HepG2 (cell line): ENCODE data around the gene KLF16. TPM values are rescaled to one million over a fixed set of nuclear protein-coding genes. Genes with fewer than 3 reads are reported as not detected.

ENCODE experiments used
- ASH2L ChIP-seq: fragments of 300-600, 200-600 bp; sonication (generic); IDR thresholded peaks from 2 replicates; pipeline ENCODE4 v1.7.0; 2017; ENCODE audit warnings: low read depth, mild to moderate bottlenecking, moderate library complexity, mixed read lengths, low read length; ENCODE audit not compliant: insufficient read length
- ATF7 ChIP-seq, 2 experiments: fragments of 450-650 bp in 1 of 2; sonication (generic) in 1 of 2; formaldehyde crosslinking in 1 of 2; IDR thresholded peaks; 2 replicates each; pipeline versions ENCODE4 v1.4.0 to v1.6.1; 2016 to 2020; ENCODE audit warnings: antibody characterized with exemption in 1 of 2, mild to moderate bottlenecking in 1 of 2, missing genetic modification reagents in 1 of 2
- CEBPG ChIP-seq: IDR thresholded peaks from 2 replicates; pipeline ENCODE4 v1.6.1; 2016
- KAT7 ChIP-seq: IDR thresholded peaks from 2 replicates; pipeline ENCODE4 v1.6.1; 2018; ENCODE audit warnings: borderline replicate concordance, missing compliant biosample characterization
- LCORL ChIP-seq, 2 experiments: fragments of 450-650 bp in 1 of 2; sonication (generic) in 1 of 2; formaldehyde crosslinking in 1 of 2; IDR thresholded peaks; 2 replicates each; pipeline versions ENCODE4 v1.5.0 to v1.6.1; 2017 to 2020; ENCODE audit warnings: antibody characterized with exemption in 1 of 2, missing genetic modification reagents in 1 of 2
- PCBP1 ChIP-seq: fragments of 200-400 bp; formaldehyde crosslinking; IDR thresholded peaks from 2 replicates; pipeline ENCODE4 v1.6.1; 2017; ENCODE audit warnings: mild to moderate bottlenecking, low read depth, low read length, borderline replicate concordance
- RBFOX2 ChIP-seq: fragments of 200-400 bp; formaldehyde crosslinking; IDR thresholded peaks from 2 replicates; pipeline ENCODE4 v1.6.1; 2017; ENCODE audit warnings: low read depth, mild to moderate bottlenecking, low read length
- RBM22 ChIP-seq: fragments of 200-400 bp; formaldehyde crosslinking; optimal IDR thresholded peaks from 2 replicates; pipeline ENCODE3; 2017; ENCODE audit warnings: mild to moderate bottlenecking, low read length, moderate library complexity
- RORA ChIP-seq: sonication (generic); formaldehyde crosslinking; IDR thresholded peaks from 2 replicates; pipeline ENCODE4 v1.5.0; 2020; ENCODE audit warnings: mild to moderate bottlenecking, missing genetic modification reagents, moderate library complexity
- SMAD3 ChIP-seq: sonication (generic); formaldehyde crosslinking; IDR thresholded peaks from 2 replicates; pipeline ENCODE4 v1.4.0; 2020; ENCODE audit warnings: missing genetic modification reagents
- SP5 ChIP-seq: IDR thresholded peaks from 2 replicates; pipeline ENCODE4 v1.6.1; 2016; ENCODE audit warnings: low read depth, borderline replicate concordance
- SRSF4 ChIP-seq: fragments of 200-400 bp; formaldehyde crosslinking; IDR thresholded peaks from one replicate; pipeline ENCODE4 v1.6.1; 2018; ENCODE audit warnings: mild to moderate bottlenecking, low read depth, low read length, moderate library complexity; ENCODE audit not compliant: poor library complexity, severe bottlenecking
- TOE1 ChIP-seq: sonication (generic); formaldehyde crosslinking; IDR thresholded peaks from 2 replicates; pipeline ENCODE4 v1.4.0; 2020; ENCODE audit warnings: mild to moderate bottlenecking, missing genetic modification reagents
- TRIM24 ChIP-seq: sonication (generic); formaldehyde crosslinking; IDR thresholded peaks from 2 replicates; pipeline ENCODE4 v1.8.0; 2022; ENCODE audit warnings: mild to moderate bottlenecking, missing genetic modification reagents
- ZKSCAN5 ChIP-seq: sonication (generic); formaldehyde crosslinking; IDR thresholded peaks from 2 replicates; pipeline ENCODE4 v1.5.1; 2020; ENCODE audit warnings: mild to moderate bottlenecking, missing genetic modification reagents
- ZNF180 ChIP-seq: sonication (generic); formaldehyde crosslinking; IDR thresholded peaks from 2 replicates; pipeline ENCODE4 v1.4.0; 2020; ENCODE audit warnings: low read depth, missing genetic modification reagents, borderline replicate concordance
- ZNF225 ChIP-seq: sonication (generic); formaldehyde crosslinking; IDR thresholded peaks from 2 replicates; pipeline ENCODE4 v1.4.0; 2020; ENCODE audit warnings: mild to moderate bottlenecking, missing genetic modification reagents
- ZNF383 ChIP-seq: sonication (generic); formaldehyde crosslinking; IDR thresholded peaks from 2 replicates; pipeline ENCODE4 v1.4.0; 2020; ENCODE audit warnings: missing genetic modification reagents, mild to moderate bottlenecking, borderline replicate concordance
- ZNF556 ChIP-seq: sonication (generic); formaldehyde crosslinking; IDR thresholded peaks from 2 replicates; pipeline ENCODE4 v1.4.0; 2020; ENCODE audit warnings: mild to moderate bottlenecking, missing genetic modification reagents, borderline replicate concordance
- ZNF577 ChIP-seq: sonication (generic); formaldehyde crosslinking; IDR thresholded peaks from 2 replicates; pipeline ENCODE4 v1.4.0; 2020; ENCODE audit warnings: mild to moderate bottlenecking, low read depth, missing genetic modification reagents, borderline replicate concordance
- ZNF598 ChIP-seq: sonication (generic); formaldehyde crosslinking; IDR thresholded peaks from 2 replicates; pipeline ENCODE4 v1.5.1; 2020; ENCODE audit warnings: mild to moderate bottlenecking, missing genetic modification reagents, borderline replicate concordance
- ZNF782 ChIP-seq: sonication (generic); formaldehyde crosslinking; IDR thresholded peaks from 2 replicates; pipeline ENCODE4 v1.4.0; 2020; ENCODE audit warnings: missing genetic modification reagents, mild to moderate bottlenecking, borderline replicate concordance
- ZNF879 ChIP-seq: sonication (generic); formaldehyde crosslinking; IDR thresholded peaks from 2 replicates; pipeline ENCODE4 v1.8.1; 2023; ENCODE audit warnings: missing genetic modification reagents
- polyA plus RNA-seq, 8 experiments: library from polyadenylated mRNA; depleted of rRNA in 3 of 8; stranded (reverse) in 7 of 8; unstranded in 1 of 8; fragments of >200 nt; fragmentation: Illumina TruSeq in 4 of 8; extraction: Trizol in 4 of 8; gene quantifications; 2 replicates each; pipeline versions ENCODE4 v1.2.1 to v1.2.3, GENCODE V29; 2011 to 2016; ENCODE audit warnings: low read depth in 4 of 8, missing spikeins in 1 of 8, mixed read lengths in 1 of 8; ENCODE audit not compliant: insufficient read depth in 1 of 8
- total RNA-seq, 5 experiments: library from RNA; depleted of rRNA; stranded (reverse); fragments of >200 nt; fragmentation: Illumina TruSeq; extraction: Trizol; gene quantifications; 2 replicates each; pipeline ENCODE4 v1.2.3, GENCODE V29; 2016; ENCODE audit warnings: low read depth in 1 of 5
- TF ChIP-seq, protein P1 (sequence below): sonication (generic); formaldehyde crosslinking; conservative IDR thresholded peaks from 2 replicates; pipeline ENCODE4 v1.4.0; 2020; ENCODE audit warnings: missing genetic modification reagents
- TF ChIP-seq, protein P2 (sequence below): sonication (generic); formaldehyde crosslinking; IDR thresholded peaks from 2 replicates; pipeline ENCODE4 v1.4.0; 2020; ENCODE audit warnings: mild to moderate bottlenecking, missing genetic modification reagents
- TF ChIP-seq, protein P3 (sequence below): sonication (generic); formaldehyde crosslinking; IDR thresholded peaks from 2 replicates; pipeline ENCODE4 v1.5.0; 2020; ENCODE audit warnings: mild to moderate bottlenecking, missing genetic modification reagents

The KLF16 gene
- total and polyA plus RNA-seq, 2 of the 13 experiments (the other 11 are each of a cell fraction or from before 2014, with no cell fraction given), result 3.5 to 6.7 TPM

DNA sequence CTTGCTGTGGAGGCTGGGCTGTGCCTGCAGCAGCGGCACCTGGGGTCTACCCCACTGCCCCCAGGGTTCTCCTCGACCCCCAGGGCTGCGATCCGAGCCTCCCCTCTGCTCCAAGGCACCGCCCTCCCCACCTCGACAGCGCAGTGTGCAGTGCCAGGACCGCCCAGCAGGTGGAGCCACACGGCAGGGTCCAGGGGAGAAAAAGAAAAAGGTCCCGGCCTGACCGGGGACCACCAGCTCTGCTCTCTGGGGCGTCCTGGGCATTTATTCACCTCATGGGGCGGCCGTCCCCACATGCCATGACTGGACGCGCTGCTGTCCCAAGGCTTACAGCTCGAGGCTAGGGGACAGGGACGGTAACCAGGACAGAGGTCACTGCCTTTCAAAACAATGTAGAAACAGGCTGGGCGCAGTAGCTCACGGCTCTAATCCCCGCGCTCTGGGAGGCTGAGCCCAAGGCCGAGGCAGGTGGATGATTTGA lies 25.7 kb downstream of the KLF16 start (continued):
- TF ChIP-seq ZKSCAN5 (CRISPR knock-in tag) (no peak), ZNF225 (CRISPR knock-in tag) (no peak), ZNF782 (CRISPR knock-in tag) (no peak), TOE1 (CRISPR knock-in tag) (no peak), TRIM24 (no peak), ZNF556 (CRISPR knock-in tag) (no peak; the same call in 1 of the 2 replicates), RORA (CRISPR knock-in tag) (no peak), RBFOX2 (peak; percentile 59), ZNF879 (CRISPR knock-in tag) (no peak), ZNF180 (CRISPR knock-in tag) (no peak), SMAD3 (CRISPR knock-in tag) (no peak), SP5 (CRISPR knock-in tag) (0 out of 2 replicates have a peak, but pooled peaks have one; percentile 18), ATF7 (IDR thresholded peaks at IDR 0.05) (no peak), ATF7 (CRISPR knock-in tag; IDR thresholded peaks at IDR 0.05) (no peak), SRSF4 (no peak), CEBPG (CRISPR knock-in tag) (no peak), ZNF577 (CRISPR knock-in tag) (no peak), RBM22 (no peak), ASH2L (peak; percentile 39), PCBP1 (0 out of 2 replicates have a peak, but pooled peaks have one; percentile 27), ZNF383 (CRISPR knock-in tag) (0 out of 2 replicates have a peak, but pooled peaks have one; percentile 50), LCORL (IDR thresholded peaks at IDR 0.05) (no peak), LCORL (CRISPR knock-in tag; IDR thresholded peaks at IDR 0.05) (peak; percentile 45; the same call in 1 of the 2 replicates), ZNF598 (CRISPR knock-in tag) (peak; percentile 67; the same call in 1 of the 2 replicates), KAT7 (CRISPR knock-in tag) (no peak)
- TF ChIP-seq, protein P1, sequence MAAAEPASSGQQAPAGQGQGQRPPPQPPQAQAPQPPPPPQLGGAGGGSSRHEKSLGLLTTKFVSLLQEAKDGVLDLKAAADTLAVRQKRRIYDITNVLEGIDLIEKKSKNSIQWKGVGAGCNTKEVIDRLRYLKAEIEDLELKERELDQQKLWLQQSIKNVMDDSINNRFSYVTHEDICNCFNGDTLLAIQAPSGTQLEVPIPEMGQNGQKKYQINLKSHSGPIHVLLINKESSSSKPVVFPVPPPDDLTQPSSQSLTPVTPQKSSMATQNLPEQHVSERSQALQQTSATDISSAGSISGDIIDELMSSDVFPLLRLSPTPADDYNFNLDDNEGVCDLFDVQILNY (CRISPR knock-in tag), result no peak
- TF ChIP-seq, protein P2, sequence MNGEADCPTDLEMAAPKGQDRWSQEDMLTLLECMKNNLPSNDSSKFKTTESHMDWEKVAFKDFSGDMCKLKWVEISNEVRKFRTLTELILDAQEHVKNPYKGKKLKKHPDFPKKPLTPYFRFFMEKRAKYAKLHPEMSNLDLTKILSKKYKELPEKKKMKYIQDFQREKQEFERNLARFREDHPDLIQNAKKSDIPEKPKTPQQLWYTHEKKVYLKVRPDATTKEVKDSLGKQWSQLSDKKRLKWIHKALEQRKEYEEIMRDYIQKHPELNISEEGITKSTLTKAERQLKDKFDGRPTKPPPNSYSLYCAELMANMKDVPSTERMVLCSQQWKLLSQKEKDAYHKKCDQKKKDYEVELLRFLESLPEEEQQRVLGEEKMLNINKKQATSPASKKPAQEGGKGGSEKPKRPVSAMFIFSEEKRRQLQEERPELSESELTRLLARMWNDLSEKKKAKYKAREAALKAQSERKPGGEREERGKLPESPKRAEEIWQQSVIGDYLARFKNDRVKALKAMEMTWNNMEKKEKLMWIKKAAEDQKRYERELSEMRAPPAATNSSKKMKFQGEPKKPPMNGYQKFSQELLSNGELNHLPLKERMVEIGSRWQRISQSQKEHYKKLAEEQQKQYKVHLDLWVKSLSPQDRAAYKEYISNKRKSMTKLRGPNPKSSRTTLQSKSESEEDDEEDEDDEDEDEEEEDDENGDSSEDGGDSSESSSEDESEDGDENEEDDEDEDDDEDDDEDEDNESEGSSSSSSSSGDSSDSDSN (CRISPR knock-in tag), result no peak
- TF ChIP-seq, protein P3, sequence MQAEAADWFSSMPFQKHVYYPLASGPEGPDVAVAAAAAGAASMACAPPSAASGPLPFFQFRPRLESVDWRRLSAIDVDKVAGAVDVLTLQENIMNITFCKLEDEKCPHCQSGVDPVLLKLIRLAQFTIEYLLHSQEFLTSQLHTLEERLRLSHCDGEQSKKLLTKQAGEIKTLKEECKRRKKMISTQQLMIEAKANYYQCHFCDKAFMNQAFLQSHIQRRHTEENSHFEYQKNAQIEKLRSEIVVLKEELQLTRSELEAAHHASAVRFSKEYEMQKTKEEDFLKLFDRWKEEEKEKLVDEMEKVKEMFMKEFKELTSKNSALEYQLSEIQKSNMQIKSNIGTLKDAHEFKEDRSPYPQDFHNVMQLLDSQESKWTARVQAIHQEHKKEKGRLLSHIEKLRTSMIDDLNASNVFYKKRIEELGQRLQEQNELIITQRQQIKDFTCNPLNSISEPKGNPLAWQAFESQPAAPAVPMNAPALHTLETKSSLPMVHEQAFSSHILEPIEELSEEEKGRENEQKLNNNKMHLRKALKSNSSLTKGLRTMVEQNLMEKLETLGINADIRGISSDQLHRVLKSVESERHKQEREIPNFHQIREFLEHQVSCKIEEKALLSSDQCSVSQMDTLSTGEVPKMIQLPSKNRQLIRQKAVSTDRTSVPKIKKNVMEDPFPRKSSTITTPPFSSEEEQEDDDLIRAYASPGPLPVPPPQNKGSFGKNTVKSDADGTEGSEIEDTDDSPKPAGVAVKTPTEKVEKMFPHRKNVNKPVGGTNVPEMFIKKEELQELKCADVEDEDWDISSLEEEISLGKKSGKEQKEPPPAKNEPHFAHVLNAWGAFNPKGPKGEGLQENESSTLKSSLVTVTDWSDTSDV (CRISPR knock-in tag), result no peak
